Smooth muscle cell (in vitro differentiated cells): ENCODE data around the gene TRIM14. TPM values are rescaled to one million over a fixed set of nuclear protein-coding genes. Genes with fewer than 3 reads are reported as not detected.
"Not testable (repeated sequence)": the region's sequence is repeated elsewhere in the genome, so short reads cannot be mapped to it uniquely, and the experiment has no call there.

Experiments used
- DNase-seq: peaks from one replicate; lab custom pipeline; 2025; ENCODE audit not compliant: unreplicated experiment; lab: John Stamatoyannopoulos, UW
- H2AFZ ChIP-seq: fragments of 200-600 bp; sonication (generic); 2 replicates; pipeline ENCODE4 v1.6.0; 2016; ENCODE audit warnings: antibody characterized with exemption, low read depth, mild to moderate bottlenecking
- H3F3A ChIP-seq: fragments of 200-600 bp; sonication (generic); 2 replicates; pipeline ENCODE4 v1.6.0; 2017; ENCODE audit warnings: antibody characterized with exemption, low read depth
- H3K27ac ChIP-seq: fragments of 200-600 bp; sonication (generic); 2 replicates; pipeline ENCODE4 v1.5.1; 2016; ENCODE audit warnings: low read depth, mild to moderate bottlenecking
- H3K27me3 ChIP-seq: fragments of 200-600 bp; sonication (generic); 2 replicates; pipeline ENCODE4 v1.6.1; 2016; ENCODE audit warnings: low read depth, mild to moderate bottlenecking
- H3K36me3 ChIP-seq: fragments of 200-600 bp; sonication (generic); 2 replicates; pipeline ENCODE4 v1.5.1; 2016; ENCODE audit warnings: low read depth
- H3K4me1 ChIP-seq: fragments of 200-600 bp; sonication (generic); 2 replicates; pipeline ENCODE4 v1.5.1; 2016; ENCODE audit warnings: low read depth
- H3K4me2 ChIP-seq: fragments of 200-600 bp; sonication (generic); 2 replicates; pipeline ENCODE4 v1.6.0; 2016; ENCODE audit warnings: mild to moderate bottlenecking
- H3K4me3 ChIP-seq: fragments of 200-600 bp; sonication (generic); 2 replicates; pipeline ENCODE4 v1.5.1; 2016; ENCODE audit warnings: mild to moderate bottlenecking
- H3K79me2 ChIP-seq: fragments of 200-600 bp; sonication (generic); 2 replicates; pipeline ENCODE4 v1.6.0; 2016; ENCODE audit warnings: low read depth, mild to moderate bottlenecking
- H3K9ac ChIP-seq: fragments of 200-600 bp; sonication (generic); 2 replicates; pipeline ENCODE4 v1.6.0; 2016; ENCODE audit warnings: low read depth
- H3K9me3 ChIP-seq: fragments of 200-600 bp; sonication (generic); replicated peaks from 2 replicates; pipeline ENCODE4 v1.5.1; 2016; ENCODE audit warnings: low read depth
- H4K20me1 ChIP-seq: fragments of 200-600 bp; sonication (generic); 2 replicates; pipeline ENCODE4 v1.6.0; 2016; ENCODE audit warnings: low read depth
- CTCF ChIP-seq: fragments of 200-600 bp; sonication (generic); IDR thresholded peaks from 2 replicates; pipeline ENCODE4 v1.5.1; 2017; ENCODE audit warnings: borderline replicate concordance, mild to moderate bottlenecking, antibody characterized with exemption; ENCODE audit not compliant: insufficient read depth, poor library complexity, severe bottlenecking
- WGBS: methylation state at CpG from one replicate; pipeline ENCODE4 v1.1.7; 2016; ENCODE audit warnings: low lambda C conversion rate; 5-methylcytosine and 5-hydroxymethylcytosine counted together
- polyA plus RNA-seq: library from polyadenylated mRNA; unstranded; fragments of >200 nt; fragmentation: Nextera tagmentation; extraction: Ambion mirVana; gene quantifications from 2 replicates; pipeline ENCODE4 v1.2.1, GENCODE V29; 2016
- total RNA-seq: library from RNA; depleted of rRNA; stranded (reverse); fragments of >200 nt; gene quantifications from 2 replicates; pipeline ENCODE4 v1.2.3, GENCODE V29; 2014

TRIM14 gene
- total and polyA plus RNA-seq, 2 experiments from 2014 or later = 1.2 to 2.5 TPM

GRCh38 chr9:98091735-98092612, 27.0 kb downstream of the TRIM14 start:
- 40% methylated on average over 17 of the region's 17 CpGs for WGBS
- peak; percentile 13 for DNase-seq
- H3F3A ChIP-seq = peaks cover 8% of the 10 kb centered on the region
- no peak for TF ChIP-seq CTCF
- no peak overlapping the region for H3K4me3 ChIP-seq
- H3K4me1 ChIP-seq = peaks cover 5% of the 10 kb centered on the region
- no peaks in the 10 kb centered on the region for H3K79me2 ChIP-seq
- no peaks in the 10 kb centered on the region for H3K36me3 ChIP-seq
- H3K27ac ChIP-seq = no peak overlapping the region
- H3K4me2 ChIP-seq = peak overlapping the region; percentile 80
- H4K20me1 ChIP-seq = no peaks in the 10 kb centered on the region
- no peaks in the 10 kb centered on the region for H3K9me3 ChIP-seq
- H2AFZ ChIP-seq = no peak overlapping the region
- peaks cover 14% of the 10 kb centered on the region for H3K27me3 ChIP-seq
- H3K9ac ChIP-seq = no peak overlapping the region

GRCh38 chr9:98090674-98091073, 28.3 kb downstream of the TRIM14 start:
- H3K9ac ChIP-seq, DNase-seq, H3K4me3 ChIP-seq, H2AFZ ChIP-seq, H3K36me3 ChIP-seq, H3K4me2 ChIP-seq, H3K4me1 ChIP-seq, H4K20me1 ChIP-seq, H3K9me3 ChIP-seq, H3K27ac ChIP-seq, H3K79me2 ChIP-seq: not testable (repeated sequence)
- WGBS = 73% methylated on average over 3 of the region's 3 CpGs
- Histone ChIP-seq H3F3A (peaks cover 14% of the 10 kb centered on the region), H3K27me3 (peaks cover 14% of the 10 kb centered on the region)

GRCh38 chr9:98087420-98088354, 31.3 kb downstream of the TRIM14 start:
- peak overlapping the region; percentile 77 for H3K4me2 ChIP-seq
- H3K27me3 ChIP-seq = peaks cover 14% of the 10 kb centered on the region
- H3K36me3 ChIP-seq = no peaks in the 10 kb centered on the region
- no peak overlapping the region for H3K9ac ChIP-seq
- no peaks in the 10 kb centered on the region for H3K9me3 ChIP-seq
- H3K27ac ChIP-seq = no peak overlapping the region
- peak overlapping the region; percentile 38 for H3K4me3 ChIP-seq
- peak; percentile 33 for DNase-seq
- H3F3A ChIP-seq = peaks cover 14% of the 10 kb centered on the region
- H3K79me2 ChIP-seq = no peaks in the 10 kb centered on the region
- peaks cover 5% of the 10 kb centered on the region for H3K4me1 ChIP-seq
- H4K20me1 ChIP-seq = no peaks in the 10 kb centered on the region
- TF ChIP-seq CTCF = peak; percentile 9
- no peak overlapping the region for H2AFZ ChIP-seq
- WGBS = 10% methylated on average over 89 of the region's 92 CpGs

- Histone ChIP-seq H2AFZ (no peak overlapping the region), H3K27me3 (peaks cover 14% of the 10 kb centered on the region), H3K9me3 (no peaks in the 10 kb centered on the region), H3K4me1 (peaks cover under 1% of the 10 kb centered on the region), H3K4me3 (no peak overlapping the region), H3K9ac (no peak overlapping the region), H3F3A (peaks cover 9% of the 10 kb centered on the region), H4K20me1 (no peaks in the 10 kb centered on the region), H3K27ac (no peak overlapping the region), H3K79me2 (no peaks in the 10 kb centered on the region), H3K4me2 (no peak overlapping the region), H3K36me3 (no peaks in the 10 kb centered on the region)
- 81% methylated on average over 4 of the region's 4 CpGs for WGBS
- TF ChIP-seq CTCF = no peak
- no peak for DNase-seq
These were observed 32.6 kb downstream of the TRIM14 start for GRCh38 chr9:98086461-98086860.
